Measurements from ENCODE around the gene SBDS.
"Not testable (repeated sequence)": the region's sequence is repeated elsewhere in the genome, so short reads cannot be mapped to it uniquely, and the experiment has no call there.

Gene SBDS

GRCh38 chr7:66995050-66995776 lies at the start of gene SBDS:
TSS of gene SBDS (minus strand) at chr7:66995586. CDS start at chr7:66995417, 169 bp downstream.
- DNase-seq (ENCODE audit: low read depth, low spot score): peak; percentile 99

GRCh38 chr7:67043559-67043930 lies 48.2 kb upstream of the SBDS start:
- not testable (repeated sequence) for DNase-seq (ENCODE audit: low read depth, low spot score)

- not testable (repeated sequence) for DNase-seq (ENCODE audit: low read depth, low spot score)
Observed at GRCh38 chr7:67042781-67043558, 47.6 kb upstream of the SBDS start.

GRCh38 chr7:67040832-67041231 lies 45.4 kb upstream of the SBDS start:
- DNase-seq (ENCODE audit: low read depth, low spot score): not testable (repeated sequence)

GRCh38 chr7:67036432-67037395 lies 41.3 kb upstream of the SBDS start:
- not testable (repeated sequence) for DNase-seq (ENCODE audit: low read depth, low spot score)

- no peak for DNase-seq (ENCODE audit: low read depth, low spot score)
Observed at GRCh38 chr7:67033251-67033650, 37.9 kb upstream of the SBDS start.

GRCh38 chr7:67031685-67032084 lies 36.3 kb upstream of the SBDS start:
- not testable (repeated sequence) for DNase-seq (ENCODE audit: low read depth, low spot score)

- not testable (repeated sequence) for DNase-seq (ENCODE audit: low read depth, low spot score)
Observed at GRCh38 chr7:67025459-67025858, 30.1 kb upstream of the SBDS start.

GRCh38 chr7:67022511-67022910 lies 27.1 kb upstream of the SBDS start:
- DNase-seq (ENCODE audit: low read depth, low spot score): no peak

- DNase-seq (ENCODE audit: low read depth, low spot score): no peak
Observed at GRCh38 chr7:67021260-67021659, 25.9 kb upstream of the SBDS start.

GRCh38 chr7:67019562-67020390 lies 24.4 kb upstream of the SBDS start:
- no peak for DNase-seq (ENCODE audit: low read depth, low spot score)

- DNase-seq (ENCODE audit: low read depth, low spot score): no peak
Observed at GRCh38 chr7:67018940-67019339, 23.6 kb upstream of the SBDS start.

- not testable (repeated sequence) for DNase-seq (ENCODE audit: low read depth, low spot score)
Observed at GRCh38 chr7:67017971-67018370, 22.6 kb upstream of the SBDS start.

- not testable (repeated sequence) for DNase-seq (ENCODE audit: low read depth, low spot score)
Observed at GRCh38 chr7:67014076-67014622, 18.8 kb upstream of the SBDS start.

- not testable (repeated sequence) for DNase-seq (ENCODE audit: low read depth, low spot score)
Observed at GRCh38 chr7:67009677-67010076, 14.3 kb upstream of the SBDS start.

GRCh38 chr7:67008260-67008659 lies 12.9 kb upstream of the SBDS start:
- DNase-seq (ENCODE audit: low read depth, low spot score): no peak

GRCh38 chr7:67006965-67007364 lies 11.6 kb upstream of the SBDS start:
- DNase-seq (ENCODE audit: low read depth, low spot score): no peak

GRCh38 chr7:67004145-67004544 lies 8.8 kb upstream of the SBDS start:
- DNase-seq (ENCODE audit: low read depth, low spot score): peak; percentile 17

GRCh38 chr7:67000601-67001258 lies 5.3 kb upstream of the SBDS start:
- DNase-seq (ENCODE audit: low read depth, low spot score): peak; percentile 4
